OCI-LY3 (cell line): ENCODE data around the gene TRDMT1.

Experiments
- CTCF ChIP-seq: fragments of 200-600, 300-600 bp; sonication (generic); IDR thresholded peaks from 2 replicates; pipeline ENCODE4 v1.5.1; 2014; ENCODE audit warnings: antibody characterized with exemption, low read length, low read depth
- EZH2phosphoT487 ChIP-seq: fragments of 200-600 bp; shearing (Covaris generic); IDR thresholded peaks from 2 replicates; pipeline ENCODE4 v1.6.1; 2018; ENCODE audit warnings: antibody characterized with exemption, mixed run types, low read depth

GRCh38 chr10:17153321-17153720 is 48.2 kb downstream of the TRDMT1 start:
- no peak for TF ChIP-seq EZH2phosphoT487
- no peak for TF ChIP-seq CTCF
